ENCODE results near the gene MARCHF10. TPM values are rescaled to one million over a fixed set of nuclear protein-coding genes. Genes with fewer than 3 reads are reported as not detected.
"Not testable (repeated sequence)": the region's sequence is repeated elsewhere in the genome, so short reads cannot be mapped to it uniquely, and the experiment has no call there.

Gene MARCHF10
- total RNA-seq, 1 experiment from 2014 or later, result not detected

DNA sequence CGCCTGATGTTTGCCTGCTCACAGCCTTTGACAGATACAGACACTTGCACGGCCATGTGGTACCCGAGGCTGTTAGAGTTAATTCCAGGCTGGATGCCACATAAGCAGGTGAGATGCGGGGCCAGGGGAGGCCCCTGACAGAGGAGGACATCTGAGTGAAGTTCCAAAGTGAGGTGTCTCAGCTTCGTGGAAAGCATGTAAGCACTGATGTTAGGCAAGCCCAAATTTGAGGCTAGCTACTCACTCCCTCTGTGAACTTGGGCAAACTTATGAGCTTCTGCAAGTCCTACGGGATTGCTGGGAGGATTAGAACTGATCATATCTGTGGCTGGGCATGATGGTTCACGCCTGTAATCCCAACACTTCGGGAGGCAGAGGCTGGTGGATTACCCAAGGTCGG lies 39.3 kb upstream of the MARCHF10 start:
- Histone ChIP-seq H3K36me3 (ENCODE audit: insufficient read depth, low read length) (no peaks in the 10 kb centered on the region), H3K9me3 (ENCODE audit: low read length) (no peaks in the 10 kb centered on the region), H3K9me2 (replicated peaks; ENCODE audit: insufficient read depth, low read length) (no peaks in the 10 kb centered on the region), H3K79me2 (ENCODE audit: low read length) (no peaks in the 10 kb centered on the region), H3K27me3 (ENCODE audit: low read length) (no peaks in the 10 kb centered on the region), H3K4me3 (ENCODE audit: low read length) (no peak overlapping the region), H3K4me1 (ENCODE audit: low read length) (no peaks in the 10 kb centered on the region), H3K27ac (ENCODE audit: low read length) (no peak overlapping the region), H4K20me1 (ENCODE audit: insufficient read depth, low read depth, low read length) (no peaks in the 10 kb centered on the region), H3K4me2 (ENCODE audit: low read depth, low read length, poor library complexity, severe bottlenecking) (no peak overlapping the region), H2AFZ (ENCODE audit: low read length) (no peak overlapping the region), H3K9ac (ENCODE audit: low read length) (no peak overlapping the region)
- no peak for DNase-seq

DNA sequence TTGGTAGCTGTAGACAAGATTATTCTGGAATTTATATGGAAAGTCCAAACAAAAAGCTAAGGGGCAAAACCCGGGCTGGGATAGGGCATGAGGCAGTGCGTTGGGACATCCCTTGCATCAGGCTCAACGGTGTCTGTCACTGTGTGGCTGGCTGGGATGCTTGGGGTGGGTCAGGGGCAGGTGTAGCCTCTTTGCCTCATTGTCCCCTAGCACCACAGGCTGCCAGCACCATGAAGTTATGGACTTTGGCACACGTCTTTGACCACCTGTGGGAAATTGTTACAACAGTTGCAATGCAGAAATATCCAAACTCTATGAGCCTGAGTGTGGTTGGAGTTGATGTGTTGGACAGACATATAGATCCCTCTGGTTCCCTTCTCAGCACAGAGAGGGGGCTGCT lies 32.8 kb upstream of the MARCHF10 start:
- H3K4me1 ChIP-seq (ENCODE audit: low read length), result no peaks in the 10 kb centered on the region
- H3K4me2 ChIP-seq (ENCODE audit: low read depth, low read length, poor library complexity, severe bottlenecking), result no peak overlapping the region
- H3K9ac ChIP-seq (ENCODE audit: low read length), result no peak overlapping the region
- no peak for DNase-seq
- no peak overlapping the region for H3K4me3 ChIP-seq (ENCODE audit: low read length)
- H2AFZ ChIP-seq (ENCODE audit: low read length), result no peak overlapping the region
- no peaks in the 10 kb centered on the region for H3K36me3 ChIP-seq (ENCODE audit: insufficient read depth, low read length)
- H3K27ac ChIP-seq (ENCODE audit: low read length), result no peak overlapping the region
- no peaks in the 10 kb centered on the region for H3K79me2 ChIP-seq (ENCODE audit: low read length)
- H3K9me3 ChIP-seq (ENCODE audit: low read length), result no peaks in the 10 kb centered on the region
- H3K9me2 ChIP-seq (replicated peaks; ENCODE audit: insufficient read depth, low read length), result no peaks in the 10 kb centered on the region
- H4K20me1 ChIP-seq (ENCODE audit: insufficient read depth, low read depth, low read length), result no peaks in the 10 kb centered on the region
- no peaks in the 10 kb centered on the region for H3K27me3 ChIP-seq (ENCODE audit: low read length)

DNA sequence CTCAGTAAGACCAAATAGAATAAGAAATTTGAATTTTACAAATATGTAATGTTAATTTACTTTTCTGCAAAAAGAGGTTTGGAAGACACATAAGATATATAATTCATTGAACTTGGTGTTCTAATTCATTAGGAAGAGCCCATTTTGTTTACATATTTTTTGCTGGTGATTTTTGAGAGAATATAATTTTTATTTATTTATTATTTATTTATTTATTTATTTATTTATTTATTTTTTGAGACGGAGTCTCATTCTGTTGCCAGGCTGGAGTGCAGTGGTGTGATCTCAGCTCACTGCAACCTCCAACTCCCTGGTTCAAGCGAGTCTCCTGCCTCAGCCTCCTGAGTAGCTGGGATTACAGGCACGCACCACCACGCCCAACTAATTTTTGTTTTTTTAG lies 25.7 kb upstream of the MARCHF10 start:
- not testable (repeated sequence) for H3K4me2 ChIP-seq (ENCODE audit: low read depth, low read length, poor library complexity, severe bottlenecking); H3K4me3 ChIP-seq (ENCODE audit: low read length); H3K79me2 ChIP-seq (ENCODE audit: low read length); H3K4me1 ChIP-seq (ENCODE audit: low read length); H4K20me1 ChIP-seq (ENCODE audit: insufficient read depth, low read depth, low read length); H3K36me3 ChIP-seq (ENCODE audit: insufficient read depth, low read length); H2AFZ ChIP-seq (ENCODE audit: low read length); H3K27me3 ChIP-seq (ENCODE audit: low read length); H3K9me2 ChIP-seq (replicated peaks; ENCODE audit: insufficient read depth, low read length); H3K9ac ChIP-seq (ENCODE audit: low read length); H3K9me3 ChIP-seq (ENCODE audit: low read length); DNase-seq; H3K27ac ChIP-seq (ENCODE audit: low read length)

DNA sequence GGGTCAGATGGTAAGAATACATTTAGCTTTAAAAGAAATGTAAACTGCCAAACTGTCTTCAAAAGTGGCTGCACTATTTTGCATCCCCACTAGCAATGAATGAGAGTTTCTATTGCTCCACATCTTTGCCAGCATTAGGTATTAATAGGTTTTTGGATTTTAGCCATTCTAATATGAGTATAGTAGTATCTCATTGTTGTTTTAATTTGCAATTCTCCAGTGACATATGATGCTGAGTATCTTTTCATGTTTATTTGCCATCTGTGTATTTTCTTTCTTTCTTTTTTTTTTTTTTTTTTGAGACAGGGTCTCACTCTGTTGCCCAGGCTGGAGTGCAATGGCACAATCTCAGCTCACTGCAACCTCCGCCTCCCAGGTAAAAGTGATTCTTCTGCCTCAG lies 24.3 kb upstream of the MARCHF10 start:
- Histone ChIP-seq H3K27me3 (ENCODE audit: low read length) (no peaks in the 10 kb centered on the region), H3K36me3 (ENCODE audit: insufficient read depth, low read length) (no peaks in the 10 kb centered on the region), H3K4me2 (ENCODE audit: low read depth, low read length, poor library complexity, severe bottlenecking) (no peak overlapping the region), H3K27ac (ENCODE audit: low read length) (no peak overlapping the region), H3K9me2 (replicated peaks; ENCODE audit: insufficient read depth, low read length) (no peaks in the 10 kb centered on the region), H3K9ac (ENCODE audit: low read length) (no peak overlapping the region), H3K79me2 (ENCODE audit: low read length) (no peaks in the 10 kb centered on the region), H4K20me1 (ENCODE audit: insufficient read depth, low read depth, low read length) (no peaks in the 10 kb centered on the region), H2AFZ (ENCODE audit: low read length) (no peak overlapping the region), H3K4me1 (ENCODE audit: low read length) (no peaks in the 10 kb centered on the region), H3K4me3 (ENCODE audit: low read length) (no peak overlapping the region), H3K9me3 (ENCODE audit: low read length) (no peaks in the 10 kb centered on the region)
- no peak for DNase-seq

DNA sequence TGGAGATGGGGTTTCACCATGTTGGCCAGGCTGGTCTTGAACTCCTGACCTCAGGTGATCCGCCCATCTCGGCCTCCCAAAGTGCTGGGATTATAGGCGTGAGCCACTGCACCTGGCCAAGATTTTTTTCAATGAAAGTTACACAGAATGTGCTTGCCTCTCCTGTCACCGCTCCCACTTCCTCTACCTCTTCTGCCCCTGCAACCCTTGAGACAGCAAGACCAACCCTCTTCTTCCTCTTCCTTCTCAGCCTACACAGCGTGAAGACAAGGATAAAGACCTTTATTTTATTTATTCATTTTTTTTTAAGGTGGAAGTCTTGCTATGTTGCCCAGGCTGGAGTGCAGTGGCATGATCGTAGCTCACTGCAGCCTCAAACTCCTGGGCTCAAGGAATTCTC lies 23.0 kb upstream of the MARCHF10 start:
- not testable (repeated sequence) for H3K9me2 ChIP-seq (replicated peaks; ENCODE audit: insufficient read depth, low read length); H3K79me2 ChIP-seq (ENCODE audit: low read length); H4K20me1 ChIP-seq (ENCODE audit: insufficient read depth, low read depth, low read length); H3K27me3 ChIP-seq (ENCODE audit: low read length); H3K4me2 ChIP-seq (ENCODE audit: low read depth, low read length, poor library complexity, severe bottlenecking); H3K36me3 ChIP-seq (ENCODE audit: insufficient read depth, low read length); H3K9ac ChIP-seq (ENCODE audit: low read length); H2AFZ ChIP-seq (ENCODE audit: low read length); H3K4me3 ChIP-seq (ENCODE audit: low read length); H3K27ac ChIP-seq (ENCODE audit: low read length); H3K9me3 ChIP-seq (ENCODE audit: low read length); DNase-seq; H3K4me1 ChIP-seq (ENCODE audit: low read length)

DNA sequence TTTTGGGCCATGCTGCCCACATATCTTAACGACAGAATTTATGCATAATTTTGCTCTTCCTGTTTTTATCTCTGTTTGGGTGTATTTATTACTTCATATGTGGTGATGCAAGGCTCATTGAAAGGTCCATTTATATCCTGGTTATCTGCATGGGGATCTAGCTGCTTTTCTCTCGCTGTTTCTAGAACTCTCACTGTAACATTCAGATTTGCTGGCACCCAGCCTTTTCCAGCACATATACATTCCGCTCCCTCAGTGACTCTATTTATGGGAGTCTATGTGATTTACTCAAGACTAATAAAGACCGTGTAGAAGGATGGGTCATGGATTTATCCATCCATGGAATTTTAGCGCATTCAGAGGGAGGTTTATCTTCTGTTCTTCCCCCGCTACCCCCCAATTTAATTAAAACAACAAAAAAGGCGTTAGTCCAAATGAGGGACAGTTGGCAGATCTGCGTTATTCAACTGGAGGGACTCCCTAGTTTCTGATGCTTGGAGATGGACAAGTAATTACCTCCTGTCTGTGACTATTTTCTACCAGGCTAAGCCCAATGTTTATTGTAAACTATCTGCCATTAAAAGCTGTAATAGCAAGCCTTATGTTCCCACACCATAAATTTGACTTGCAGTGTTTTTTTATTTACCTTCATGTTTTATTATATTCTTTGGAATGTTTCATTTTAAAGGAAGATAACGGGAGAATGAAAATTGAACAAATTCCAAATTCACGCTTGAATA lies 19.8 kb upstream of the MARCHF10 start:
- Histone ChIP-seq H3K4me1 (ENCODE audit: low read length) (no peaks in the 10 kb centered on the region), H3K79me2 (ENCODE audit: low read length) (no peaks in the 10 kb centered on the region), H2AFZ (ENCODE audit: low read length) (no peak overlapping the region), H3K4me2 (ENCODE audit: low read depth, low read length, poor library complexity, severe bottlenecking) (no peak overlapping the region), H3K9me3 (ENCODE audit: low read length) (no peaks in the 10 kb centered on the region), H3K9ac (ENCODE audit: low read length) (no peak overlapping the region), H4K20me1 (ENCODE audit: insufficient read depth, low read depth, low read length) (no peaks in the 10 kb centered on the region), H3K27ac (ENCODE audit: low read length) (no peak overlapping the region), H3K4me3 (ENCODE audit: low read length) (no peak overlapping the region), H3K9me2 (replicated peaks; ENCODE audit: insufficient read depth, low read length) (no peaks in the 10 kb centered on the region), H3K36me3 (ENCODE audit: insufficient read depth, low read length) (no peaks in the 10 kb centered on the region), H3K27me3 (ENCODE audit: low read length) (no peaks in the 10 kb centered on the region)
- DNase-seq, result no peak

DNA sequence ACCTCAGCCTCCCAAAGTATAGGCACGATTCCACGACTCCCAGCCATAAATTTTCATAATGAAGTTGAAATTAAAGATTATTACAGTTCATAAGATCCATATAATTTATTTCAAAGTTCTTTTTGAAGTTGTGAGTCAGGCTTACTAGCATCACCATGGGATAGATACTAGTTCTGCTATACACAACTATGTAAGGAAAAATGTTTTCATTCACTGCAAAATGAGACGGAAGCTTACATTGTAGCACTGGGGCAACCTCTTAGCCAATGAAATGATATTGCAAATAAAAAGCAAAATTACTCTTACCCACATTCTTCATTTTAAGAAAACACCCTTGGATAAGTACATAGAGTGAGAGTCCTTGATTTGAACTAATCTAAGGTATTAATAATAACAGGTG lies 18.8 kb upstream of the MARCHF10 start:
- H3K36me3 ChIP-seq (ENCODE audit: insufficient read depth, low read length), result no peaks in the 10 kb centered on the region
- no peaks in the 10 kb centered on the region for H3K9me2 ChIP-seq (replicated peaks; ENCODE audit: insufficient read depth, low read length)
- H3K9ac ChIP-seq (ENCODE audit: low read length), result no peak overlapping the region
- no peaks in the 10 kb centered on the region for H3K79me2 ChIP-seq (ENCODE audit: low read length)
- H3K27me3 ChIP-seq (ENCODE audit: low read length), result no peaks in the 10 kb centered on the region
- no peaks in the 10 kb centered on the region for H3K4me1 ChIP-seq (ENCODE audit: low read length)
- H3K4me2 ChIP-seq (ENCODE audit: low read depth, low read length, poor library complexity, severe bottlenecking), result no peak overlapping the region
- no peak overlapping the region for H3K27ac ChIP-seq (ENCODE audit: low read length)
- no peak overlapping the region for H3K4me3 ChIP-seq (ENCODE audit: low read length)
- H2AFZ ChIP-seq (ENCODE audit: low read length), result no peak overlapping the region
- no peaks in the 10 kb centered on the region for H4K20me1 ChIP-seq (ENCODE audit: insufficient read depth, low read depth, low read length)
- DNase-seq, result no peak
- no peaks in the 10 kb centered on the region for H3K9me3 ChIP-seq (ENCODE audit: low read length)

DNA sequence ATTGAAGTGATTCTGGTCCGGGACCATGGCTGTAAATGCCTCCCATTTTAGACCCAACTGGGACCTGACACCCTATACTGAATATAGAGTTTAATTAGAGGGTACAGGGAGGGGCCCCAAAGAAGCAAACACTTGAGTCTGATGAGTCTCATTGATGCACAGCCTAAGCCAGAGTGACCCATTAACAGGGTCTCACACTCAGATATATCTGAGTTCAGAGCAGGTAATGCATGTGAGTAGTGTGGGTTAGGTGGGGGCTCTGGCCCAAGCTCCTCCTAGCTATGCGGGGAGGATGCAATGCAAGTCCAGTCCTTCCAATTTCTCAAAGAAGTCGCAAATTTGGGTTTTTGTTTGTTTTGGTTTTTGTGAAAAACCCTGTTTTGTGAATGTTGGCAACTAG lies 17.1 kb upstream of the MARCHF10 start:
- Histone ChIP-seq H3K27me3 (ENCODE audit: low read length) (no peaks in the 10 kb centered on the region), H3K79me2 (ENCODE audit: low read length) (no peaks in the 10 kb centered on the region), H3K4me1 (ENCODE audit: low read length) (no peaks in the 10 kb centered on the region), H4K20me1 (ENCODE audit: insufficient read depth, low read depth, low read length) (no peaks in the 10 kb centered on the region), H3K9me3 (ENCODE audit: low read length) (no peaks in the 10 kb centered on the region), H2AFZ (ENCODE audit: low read length) (no peak overlapping the region), H3K27ac (ENCODE audit: low read length) (no peak overlapping the region), H3K4me2 (ENCODE audit: low read depth, low read length, poor library complexity, severe bottlenecking) (no peak overlapping the region), H3K9me2 (replicated peaks; ENCODE audit: insufficient read depth, low read length) (no peaks in the 10 kb centered on the region), H3K4me3 (ENCODE audit: low read length) (no peak overlapping the region), H3K9ac (ENCODE audit: low read length) (no peak overlapping the region), H3K36me3 (ENCODE audit: insufficient read depth, low read length) (no peaks in the 10 kb centered on the region)
- DNase-seq, result no peak
